ENCODE measurements around the gene KSR2.

Gene KSR2

GRCh38 chr12:117472983-117473382, 495.8 kb downstream of the KSR2 start:
- DNase-seq (ENCODE audit: low read depth in 2 of 2, low spot score in 1 of 2), result no peak

- DNase-seq (ENCODE audit: low read depth in 2 of 2, low spot score in 1 of 2), result no peak
Measured at GRCh38 chr12:117470804-117471203, 498.0 kb downstream of the KSR2 start.

DNA sequence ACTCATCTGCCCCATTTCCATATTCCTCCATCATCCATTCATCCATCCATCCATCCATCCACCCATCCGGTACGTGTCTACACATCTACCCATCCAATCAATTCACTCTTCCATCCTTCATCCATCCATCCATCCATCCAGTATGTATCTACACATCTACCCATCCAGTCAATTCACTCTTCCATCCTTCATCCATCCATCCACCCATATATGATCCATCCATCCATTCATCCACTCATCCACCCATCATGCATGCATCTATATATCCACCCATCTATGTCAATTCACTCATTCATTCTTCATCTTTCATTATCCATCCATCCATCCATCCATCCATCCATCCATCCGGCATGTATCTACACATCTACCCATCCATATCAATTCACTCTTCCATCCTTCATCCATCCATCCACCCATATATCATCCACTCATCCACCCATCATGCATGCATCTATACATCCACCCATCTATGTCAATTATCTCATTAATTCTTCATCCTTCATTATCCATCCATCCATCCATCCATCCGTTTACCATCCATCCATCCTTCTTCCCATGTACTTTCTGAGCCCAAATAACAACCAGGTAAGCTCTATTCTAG, 498.8 kb downstream of the KSR2 start:
- no peak for DNase-seq (ENCODE audit: low read depth in 2 of 2, low spot score in 1 of 2)

GRCh38 chr12:117468016-117468415, 500.8 kb downstream of the KSR2 start:
- DNase-seq (ENCODE audit: low read depth in 2 of 2, low spot score in 1 of 2), result no peak

- no peak for DNase-seq (ENCODE audit: low read depth in 2 of 2, low spot score in 1 of 2)
Measured at GRCh38 chr12:117467588-117467987, 501.2 kb downstream of the KSR2 start.

- no peak for DNase-seq (ENCODE audit: low read depth in 2 of 2, low spot score in 1 of 2)
Measured at GRCh38 chr12:117466677-117467362, 502.0 kb downstream of the KSR2 start.

GRCh38 chr12:117461732-117462131, 507.1 kb downstream of the KSR2 start:
- DNase-seq (ENCODE audit: low read depth in 2 of 2, low spot score in 1 of 2), result no peak

- no peak for DNase-seq (ENCODE audit: low read depth in 2 of 2, low spot score in 1 of 2)
Measured at GRCh38 chr12:117459229-117459628, 509.6 kb downstream of the KSR2 start.

GRCh38 chr12:117457189-117457588, 511.6 kb downstream of the KSR2 start:
- DNase-seq (ENCODE audit: low read depth in 2 of 2, low spot score in 1 of 2), result no peak

GRCh38 chr12:117456076-117456475, 512.7 kb downstream of the KSR2 start:
- DNase-seq (ENCODE audit: low read depth in 2 of 2, low spot score in 1 of 2), result no peak

- DNase-seq (ENCODE audit: low read depth in 2 of 2, low spot score in 1 of 2), result no peak
Measured at GRCh38 chr12:117453961-117454360, 514.8 kb downstream of the KSR2 start.

DNA sequence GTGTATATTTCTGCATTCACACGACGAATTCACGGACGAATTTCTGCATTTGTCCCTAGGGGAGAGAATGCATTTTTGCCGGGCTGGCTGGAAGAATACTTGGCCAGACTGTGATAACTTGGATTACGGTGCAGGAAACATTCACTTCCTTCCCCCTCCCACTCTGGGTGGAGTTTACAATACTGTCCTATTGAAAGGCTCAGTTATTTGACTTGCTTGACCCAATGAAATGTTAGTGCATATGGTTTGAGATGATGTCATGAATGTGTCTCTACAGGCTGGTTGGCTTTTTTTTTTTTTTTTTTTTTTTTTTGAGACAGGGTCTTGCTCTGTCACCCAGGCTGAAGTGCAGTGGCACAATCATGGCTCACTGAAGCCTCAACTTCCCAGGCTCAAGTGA, 516.7 kb downstream of the KSR2 start:
- DNase-seq (ENCODE audit: low read depth in 2 of 2, low spot score in 1 of 2), result no peak

DNA sequence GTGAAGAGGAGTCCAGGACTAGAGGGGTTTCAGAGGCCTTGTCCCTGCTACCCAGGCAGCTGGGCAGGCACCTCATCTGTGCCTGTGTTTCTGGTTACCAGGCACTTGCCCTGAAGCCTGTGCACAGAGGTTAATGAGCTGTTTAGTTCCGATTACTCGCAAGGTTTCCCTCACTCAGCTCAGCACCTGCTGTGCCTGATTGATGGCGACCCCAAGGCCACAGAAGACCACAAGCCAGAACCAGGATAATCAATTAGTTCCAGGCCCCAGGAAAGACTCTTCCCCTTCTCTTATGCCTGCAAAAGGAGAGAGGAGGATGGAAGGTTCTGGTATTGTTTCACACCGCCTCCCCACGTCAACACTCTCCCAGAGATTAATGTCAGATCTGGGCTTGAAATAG, 518.6 kb downstream of the KSR2 start:
- no peak for DNase-seq (ENCODE audit: low read depth in 2 of 2, low spot score in 1 of 2)

- DNase-seq (ENCODE audit: low read depth in 2 of 2, low spot score in 1 of 2), result no peak
Measured at GRCh38 chr12:117447665-117448366, 521.0 kb downstream of the KSR2 start.

DNA sequence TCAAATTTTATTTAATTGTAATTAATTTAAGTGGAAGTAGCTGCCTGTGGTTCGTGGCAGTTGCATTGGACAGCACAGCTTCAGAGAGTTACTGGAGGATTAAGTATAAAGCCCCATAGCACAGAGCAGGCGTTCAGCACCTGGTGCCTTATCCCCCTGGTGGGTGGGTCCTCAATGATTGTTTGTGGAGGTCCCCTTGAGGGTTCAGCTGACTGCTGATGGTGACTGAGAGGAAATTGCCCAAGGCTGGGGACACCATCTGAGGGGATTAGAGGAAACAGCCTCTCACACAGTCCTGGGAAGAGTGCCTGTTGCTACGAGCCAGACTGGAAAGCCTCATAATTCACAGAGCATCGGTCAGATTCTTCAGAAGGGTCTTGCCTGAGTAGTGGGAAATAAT, 524.0 kb downstream of the KSR2 start:
- DNase-seq (ENCODE audit: low read depth in 2 of 2, low spot score in 1 of 2), result no peak

GRCh38 chr12:117441751-117442150, 527.0 kb downstream of the KSR2 start:
- DNase-seq (ENCODE audit: low read depth in 2 of 2, low spot score in 1 of 2), result no peak

DNA sequence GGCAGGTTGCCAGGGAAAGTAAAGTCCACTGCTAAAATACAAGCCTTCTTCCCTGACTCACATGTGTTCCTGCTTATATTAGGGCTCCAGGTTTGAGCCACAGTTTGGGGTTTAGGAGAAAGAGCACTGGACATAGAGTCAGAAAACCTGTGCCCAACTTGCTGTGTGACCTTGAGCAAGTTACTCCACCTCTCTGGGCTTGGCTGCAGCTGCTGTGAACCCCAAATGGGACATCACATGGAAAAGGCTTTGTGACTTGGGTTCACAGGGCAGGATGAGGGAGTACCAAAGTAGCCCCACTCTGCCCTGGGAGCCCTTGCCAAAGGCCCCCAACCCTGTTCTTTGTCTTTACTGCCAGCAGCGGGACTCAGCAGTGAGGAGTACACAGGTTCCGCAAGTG, 528.4 kb downstream of the KSR2 start:
- DNase-seq (ENCODE audit: low read depth in 2 of 2, low spot score in 1 of 2), result no peak

- DNase-seq (ENCODE audit: low read depth in 2 of 2, low spot score in 1 of 2), result no peak
Measured at GRCh38 chr12:117439531-117440001, 529.2 kb downstream of the KSR2 start.

- DNase-seq (ENCODE audit: low read depth in 2 of 2, low spot score in 1 of 2), result no peak
Measured at GRCh38 chr12:117438809-117439208, 530.0 kb downstream of the KSR2 start.

DNA sequence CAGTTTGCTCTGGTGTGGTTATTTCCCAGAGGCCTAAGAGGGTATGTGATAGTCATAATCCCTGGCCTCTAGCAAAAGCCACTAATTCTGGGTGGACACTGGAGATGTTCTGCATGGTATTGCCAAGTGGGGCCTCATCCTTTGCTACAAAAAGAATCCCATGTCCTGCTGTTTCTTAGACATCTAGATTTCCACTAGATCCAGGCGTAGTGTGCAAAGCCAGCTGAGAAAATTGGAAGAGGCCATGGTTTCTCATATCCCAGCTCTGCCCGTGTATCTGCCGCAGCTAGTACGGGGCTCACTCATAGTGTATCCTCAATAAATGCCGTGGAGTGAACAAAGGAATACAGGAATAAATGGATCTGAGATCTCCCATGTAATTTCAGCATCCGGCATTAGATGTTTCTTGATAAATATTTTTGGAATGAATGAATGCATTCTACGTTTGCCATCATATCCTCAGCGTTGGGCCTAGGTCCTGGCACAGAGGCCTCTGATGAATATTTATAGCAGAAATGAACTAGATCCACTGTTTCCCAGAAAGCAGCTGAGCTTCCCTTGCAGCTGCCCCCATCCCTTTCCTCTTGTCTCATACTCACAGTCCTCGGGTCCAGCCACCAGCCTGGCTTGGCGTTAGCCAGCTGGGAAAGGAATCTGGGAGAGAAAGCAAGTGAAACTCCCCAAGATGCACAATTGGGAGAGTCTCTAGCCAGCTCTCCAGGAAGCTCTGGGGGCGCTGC, 531.1 kb downstream of the KSR2 start:
- no peak for DNase-seq (ENCODE audit: low read depth in 2 of 2, low spot score in 1 of 2)

- no peak for DNase-seq (ENCODE audit: low read depth in 2 of 2, low spot score in 1 of 2)
Measured at GRCh38 chr12:117433878-117434277, 534.9 kb downstream of the KSR2 start.

DNA sequence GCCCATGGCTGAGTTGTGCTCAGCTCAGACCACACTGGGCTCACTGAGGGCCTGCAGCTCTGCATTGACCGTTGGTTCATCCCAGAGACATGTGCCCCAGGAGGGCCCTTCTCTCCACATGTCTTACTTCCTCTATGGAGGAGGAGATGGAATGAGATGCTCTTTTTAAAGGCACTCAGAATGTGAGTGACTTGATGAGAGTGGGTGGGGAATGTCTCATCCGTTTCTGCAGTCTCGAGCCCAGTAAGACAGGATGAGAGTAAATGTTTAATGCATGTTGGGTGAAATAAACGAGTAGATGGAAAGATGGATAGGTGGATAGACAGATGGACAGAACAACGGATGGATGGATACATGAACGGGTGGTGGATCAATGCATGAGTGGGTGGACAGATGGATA, 538.5 kb downstream of the KSR2 start:
- no peak for DNase-seq (ENCODE audit: low read depth in 2 of 2, low spot score in 1 of 2)
